HCT116 (cell line): ENCODE measurements around the gene DLEU7. TPM values are rescaled to one million over a fixed set of nuclear protein-coding genes. Genes with fewer than 3 reads are reported as not detected.

ENCODE experiments used
- ATAC-seq: fragments of 200-7000 bp; cut with Tn5 transposase; 2 replicates; pipeline ENCODE4 v1.9.1; 2020; ENCODE audit warnings: mild to moderate bottlenecking, moderate library complexity
- BruUV-seq: library from RNA; stranded (reverse); fragments of 400-500 nt; replicated peaks from 2 replicates; lab custom pipeline; 2021; lab: Mats Ljungman, UMichigan
- CTCF ChIA-PET: fragments of 300-600 bp; sonication (Branson Sonifier 250); formaldehyde crosslinking; loops from one replicate; lab custom pipeline; 2021; ENCODE audit warnings: antibody characterized with exemption; lab: Charles Lee
- POLR2A ChIA-PET: fragments of 300-600, 350-600 bp; sonication (Branson Sonifier 250); formaldehyde crosslinking; loops from one replicate; lab custom pipeline; 2021; ENCODE audit warnings: antibody characterized with exemption; lab: Charles Lee
- RAD21 ChIA-PET, 2 experiments: fragments of 300-600 bp; sonication (Branson Sonifier 250); formaldehyde crosslinking; loops; one replicate each; lab custom pipeline; 2023; ENCODE audit warnings: low total read pairs in 2 of 2; ENCODE audit not compliant: uncharacterized antibody in 2 of 2, unreplicated experiment in 2 of 2, low non-redundant PET in 1 of 2; lab: Charles Lee
- DNase-seq: peaks from one replicate; pipeline ENCODE4 v3.0.0-alpha.2; 2010; ENCODE audit warnings: low read depth, low spot score
- H2AFZ ChIP-seq: fragments of 200-600 bp; shearing (Covaris generic), sonication (generic); 2 replicates; pipeline ENCODE4 v1.6.1; 2017; ENCODE audit warnings: low read depth, mixed run types, mixed read lengths, antibody characterized with exemption, low read length; ENCODE audit not compliant: poor library complexity, severe bottlenecking
- H3K27ac ChIP-seq: 2 replicates; pipeline ENCODE4 v1.5.1; 2012; ENCODE audit warnings: low read depth, low read length
- H3K27me3 ChIP-seq: fragments of 200-600 bp; sonication (generic); 2 replicates; pipeline ENCODE4 v1.6.1; 2016; ENCODE audit warnings: mixed run types, low read length, mixed read lengths; ENCODE audit not compliant: insufficient read depth
- H3K36me3 ChIP-seq, 2 experiments: fragments of 200-500 bp in 1 of 2; fragments of 200-600 bp in 1 of 2; sonication (Bioruptor generic) in 1 of 2; sonication (generic) in 1 of 2; 2 replicates each; pipeline versions ENCODE4 v1.5.1 to v1.6.1; 2014 to 2016; ENCODE audit warnings: low read length in 2 of 2, inconsistent platforms in 1 of 2, mixed read lengths in 1 of 2, mixed run types in 1 of 2; ENCODE audit not compliant: insufficient read depth in 2 of 2, control insufficient read depth in 1 of 2
- H3K4me1 ChIP-seq, 2 experiments: fragments of 200-600 bp in 1 of 2; sonication (generic) in 1 of 2; 2 replicates each; pipeline versions ENCODE4 v1.5.1 to v1.6.1; 2012 to 2017; ENCODE audit warnings: low read length in 2 of 2, inconsistent platforms in 1 of 2, mild to moderate bottlenecking in 1 of 2, mixed read lengths in 1 of 2, mixed run types in 1 of 2, moderate library complexity in 1 of 2; ENCODE audit not compliant: insufficient read depth in 2 of 2, control insufficient read depth in 1 of 2
- H3K4me2 ChIP-seq: fragments of 200-600 bp; sonication (generic); 2 replicates; pipeline ENCODE4 v1.6.1; 2017; ENCODE audit warnings: mixed run types, low read length, mixed read lengths
- H3K4me3 ChIP-seq, 2 experiments: fragments of 200-600 bp in 1 of 2; sonication (generic) in 1 of 2; replicated peaks in 1 of 2; 2 replicates each; pipeline ENCODE4 v1.5.1; 2011 to 2016; ENCODE audit warnings: low read length in 2 of 2, control low read depth in 1 of 2, low read depth in 1 of 2, mild to moderate bottlenecking in 1 of 2, mixed read lengths in 1 of 2, mixed run types in 1 of 2
- H3K79me2 ChIP-seq: fragments of 200-600 bp; sonication (generic); 2 replicates; pipeline ENCODE4 v1.6.1; 2017; ENCODE audit warnings: mild to moderate bottlenecking, mixed run types, low read length, moderate library complexity, mixed read lengths; ENCODE audit not compliant: insufficient read depth
- H3K9ac ChIP-seq: fragments of 200-600 bp; sonication (generic); 2 replicates; pipeline ENCODE4 v1.6.1; 2016; ENCODE audit warnings: low read length, mixed read lengths
- H3K9me2 ChIP-seq: fragments of 200-600 bp; sonication (generic), shearing (Covaris generic); 2 replicates; pipeline ENCODE4 v1.6.1; 2017; ENCODE audit warnings: mixed run types, mild to moderate bottlenecking, moderate library complexity; ENCODE audit not compliant: insufficient read depth
- H3K9me3 ChIP-seq, 2 experiments: fragments of 200-500 bp in 1 of 2; fragments of 200-600 bp in 1 of 2; sonication (Bioruptor generic) in 1 of 2; sonication (generic) in 1 of 2; 2 replicates each; pipeline ENCODE4 v1.6.1; 2014 to 2017; ENCODE audit warnings: low read length in 2 of 2, mixed read lengths in 2 of 2, inconsistent platforms in 1 of 2, low read depth in 1 of 2, mild to moderate bottlenecking in 1 of 2, mixed run types in 1 of 2, moderate library complexity in 1 of 2; ENCODE audit not compliant: control insufficient read depth in 1 of 2, insufficient read depth in 1 of 2
- H4K20me1 ChIP-seq: fragments of 200-600 bp; sonication (generic), shearing (Covaris generic); 2 replicates; pipeline ENCODE4 v1.6.1; 2017; ENCODE audit warnings: mixed run types, mild to moderate bottlenecking, moderate library complexity; ENCODE audit not compliant: insufficient read depth
- ATF3 ChIP-seq: IDR thresholded peaks from 2 replicates; pipeline ENCODE4 v1.6.1; 2012
- CTCF ChIP-seq, 3 experiments: fragments of 200-600 bp in 1 of 3; sonication (generic) in 1 of 3; IDR thresholded peaks in 2 of 3; conservative IDR thresholded peaks in 1 of 3; 2 replicates each; pipeline ENCODE4 v1.5.1; 2012 to 2017; ENCODE audit warnings: low read depth in 2 of 3, low read length in 2 of 3, antibody characterized with exemption in 1 of 3, borderline replicate concordance in 1 of 3, control low read depth in 1 of 3, mild to moderate bottlenecking in 1 of 3, mixed read lengths in 1 of 3, mixed run types in 1 of 3, moderate library complexity in 1 of 3; ENCODE audit not compliant: insufficient read depth in 1 of 3
- EGR1 ChIP-seq: IDR thresholded peaks from 2 replicates; pipeline ENCODE4 v1.6.1; 2012; ENCODE audit warnings: low read depth
- ELF1 ChIP-seq: IDR thresholded peaks from 2 replicates; pipeline ENCODE4 v1.6.1; 2012; ENCODE audit warnings: low read depth, borderline replicate concordance
- EZH2 ChIP-seq: fragments of 200-600 bp; sonication (generic); IDR thresholded peaks from 2 replicates; pipeline ENCODE4 v1.6.1; 2017; ENCODE audit warnings: antibody characterized with exemption, mixed run types
- FOSL1 ChIP-seq: IDR thresholded peaks from 2 replicates; pipeline ENCODE4 v1.6.1; 2012; ENCODE audit warnings: low read depth
- JUND ChIP-seq: IDR thresholded peaks from 2 replicates; pipeline ENCODE4 v1.6.1; 2012
- MAX ChIP-seq: IDR thresholded peaks from 2 replicates; pipeline ENCODE4 v1.6.1; 2012
- RAD21 ChIP-seq: IDR thresholded peaks from 2 replicates; pipeline ENCODE4 v1.6.1; 2012; ENCODE audit warnings: low read depth, mild to moderate bottlenecking
- REST ChIP-seq: IDR thresholded peaks from 2 replicates; pipeline ENCODE4 v1.6.1; 2012; ENCODE audit warnings: low read depth
- SIN3A ChIP-seq: IDR thresholded peaks from 2 replicates; pipeline ENCODE4 v1.6.1; 2012; ENCODE audit warnings: low read depth
- SRF ChIP-seq: IDR thresholded peaks from 2 replicates; pipeline ENCODE4 v1.6.1; 2012; ENCODE audit warnings: low read depth
- TCF7L2 ChIP-seq: IDR thresholded peaks from 2 replicates; pipeline ENCODE4 v1.7.0; 2011; ENCODE audit warnings: borderline replicate concordance, inconsistent platforms; ENCODE audit not compliant: insufficient read depth, insufficient read length; ENCODE audit errors: extremely low read depth
- YY1 ChIP-seq: IDR thresholded peaks from 2 replicates; pipeline ENCODE4 v1.6.1; 2011; ENCODE audit warnings: low read length, low read depth, moderate library complexity, mild to moderate bottlenecking; ENCODE audit not compliant: insufficient replicate concordance; ENCODE audit errors: extremely low read depth
- ZBTB33 ChIP-seq: IDR thresholded peaks from 2 replicates; pipeline ENCODE4 v1.6.1; 2011; ENCODE audit warnings: mild to moderate bottlenecking, low read length, moderate library complexity; ENCODE audit not compliant: insufficient replicate concordance; ENCODE audit errors: extremely low read depth
- ZFX ChIP-seq: fragments of 450-650 bp; IDR thresholded peaks from 2 replicates; pipeline ENCODE4 v1.6.1; 2017
- ZNF274 ChIP-seq: fragments of 200-500 bp; sonication (Bioruptor generic); IDR thresholded peaks from 2 replicates; pipeline ENCODE4 v1.6.1; 2014; ENCODE audit warnings: mild to moderate bottlenecking, low read depth, low read length, inconsistent platforms
- intact Hi-C: fragments of 100-400 bp; cut with micrococcal nuclease; formaldehyde crosslinking; loops from 2 replicates; pipeline ENCODE4 v1.10.0; 2022
- total RNA-seq: library from RNA; stranded (reverse); gene quantifications from one replicate; pipeline ENCODE4 v1.2.1, GENCODE V29; 2021; ENCODE audit not compliant: unreplicated experiment

The DLEU7 gene
- total RNA-seq, 1 experiment from 2014 or later = not detected

GRCh38 chr13:50842990-50843256, 569 bp downstream of the DLEU7 start:
- Histone ChIP-seq H3K9me3 (no peaks in the 10 kb centered on the region), H3K4me2 (no peak overlapping the region), H3K27ac (no peak overlapping the region), H3K4me3 (no peak overlapping the region), H3K27me3 (no peaks in the 10 kb centered on the region), H3K9ac (no peak overlapping the region), H3K4me1 (no peaks in the 10 kb centered on the region), H3K79me2 (no peaks in the 10 kb centered on the region), H3K9me2 (no peaks in the 10 kb centered on the region), H2AFZ (no peak overlapping the region), H3K36me3 (no peaks in the 10 kb centered on the region), H4K20me1 (no peaks in the 10 kb centered on the region)
- no peak for ATAC-seq
- intact Hi-C loops = no loop called here
- POLR2A ChIA-PET = no interaction called here
- RAD21 ChIA-PET = no interaction called here
- BruUV-seq = no TSS peak
- DNase-seq = no peak
- TF ChIP-seq ELF1 (no peak), FOSL1 (no peak), YY1 (no peak), SIN3A (no peak), ATF3 (no peak), MAX (no peak), REST (no peak), EZH2 (no peak), CTCF (IDR thresholded peaks at IDR 0.05 in 2 of 3, conservative IDR thresholded peaks at IDR 0.05 in 1 of 3; ENCODE audit: borderline replicate concordance in 1 of 3, insufficient read depth in 1 of 3, low read depth in 2 of 3, low read length in 2 of 3) (no peak), ZBTB33 (no peak), JUND (no peak), RAD21 (no peak), EGR1 (no peak), SRF (no peak), TCF7L2 (no peak), ZFX (no peak), ZNF274 (no peak)
- CTCF ChIA-PET = no interaction called here
